Esophagus squamous epithelium (tissue), 4 donors: Measurements from ENCODE around the gene HELLS.
"Not testable (repeated sequence)": the region's sequence is repeated elsewhere in the genome, so short reads cannot be mapped to it uniquely, and the experiment has no call there.

ENCODE experiments used
- CTCF ChIP-seq, 6 experiments: fragments of 450-650 bp in 4 of 6; fragments of 200-600 bp in 2 of 6; sonication (generic) in 2 of 6; IDR thresholded peaks; one replicate each; pipeline ENCODE4 v1.5.1; 2016 to 2019; ENCODE audit warnings: antibody characterized with exemption in 6 of 6, mild to moderate bottlenecking in 4 of 6, moderate library complexity in 4 of 6
- POLR2A ChIP-seq, 4 donors: fragments of 450-650 bp; IDR thresholded peaks; one replicate each; pipeline ENCODE4 v1.6.1; 2017; ENCODE audit warnings: antibody characterized with exemption in 4 of 4, mild to moderate bottlenecking in 4 of 4, moderate library complexity in 3 of 4

DNA sequence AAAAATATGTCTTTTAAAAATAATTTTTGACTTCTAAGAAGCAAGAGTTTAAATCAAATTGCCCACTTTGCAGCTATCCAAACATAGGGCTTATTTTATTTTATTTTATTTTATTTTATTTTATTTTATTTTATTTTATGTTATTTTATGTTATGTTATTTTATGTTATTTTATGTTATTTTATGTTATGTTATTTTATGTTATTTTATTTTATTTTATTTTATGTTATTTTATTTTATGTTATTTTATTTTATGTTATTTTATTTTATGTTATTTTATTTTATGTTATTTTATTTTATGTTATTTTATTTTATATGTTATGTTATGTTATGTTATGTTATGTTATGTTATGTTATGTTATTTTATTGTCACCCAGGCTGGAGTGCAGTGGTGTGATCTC is 14.0 kb upstream of the HELLS start:
- not testable (repeated sequence) for TF ChIP-seq CTCF, POLR2A (IDR thresholded peaks at IDR 0.05)
